HG03196 (cell line): ENCODE results near the gene MEX3D.

Experiments
- ATAC-seq: cut with Tn5 transposase; IDR thresholded peaks from one replicate; pipeline ENCODE4 v1.9.1; 2021; ENCODE audit not compliant: unreplicated experiment

The MEX3D gene

GRCh38 chr19:1574354-1575136 is 6.4 kb upstream of the MEX3D start:
- no peak for ATAC-seq

GRCh38 chr19:1572795-1573194 is 4.7 kb upstream of the MEX3D start:
- ATAC-seq: no peak

- no peak for ATAC-seq
Observed at GRCh38 chr19:1571358-1571757, 3.2 kb upstream of the MEX3D start.

GRCh38 chr19:1570836-1571235 is 2.7 kb upstream of the MEX3D start:
- no peak for ATAC-seq

- no peak for ATAC-seq
Observed at GRCh38 chr19:1569997-1570396, 1.9 kb upstream of the MEX3D start.

GRCh38 chr19:1567848-1568227 is 287 bp downstream of the MEX3D start:
- no peak for ATAC-seq

- ATAC-seq: no peak
Observed at GRCh38 chr19:1567116-1567847, 843 bp downstream of the MEX3D start.

- no peak for ATAC-seq
Observed at GRCh38 chr19:1566392-1567115, 1.6 kb downstream of the MEX3D start.

- ATAC-seq: no peak
Observed at GRCh38 chr19:1563251-1563650, 4.9 kb downstream of the MEX3D start.

GRCh38 chr19:1561236-1561842 is 6.8 kb downstream of the MEX3D start:
- no peak for ATAC-seq

- ATAC-seq: no peak
Observed at GRCh38 chr19:1560286-1560882, 7.7 kb downstream of the MEX3D start.

- ATAC-seq: no peak
Observed at GRCh38 chr19:1558552-1558951, 9.6 kb downstream of the MEX3D start.

- ATAC-seq: no peak
Observed at GRCh38 chr19:1556390-1557070, 11.6 kb downstream of the MEX3D start.

GRCh38 chr19:1555487-1556389 is 12.4 kb downstream of the MEX3D start:
- ATAC-seq: no peak

GRCh38 chr19:1554968-1555367 is 13.2 kb downstream of the MEX3D start:
- no peak for ATAC-seq

- ATAC-seq: no peak
Observed at GRCh38 chr19:1553415-1553814, 14.7 kb downstream of the MEX3D start.

- no peak for ATAC-seq
Observed at GRCh38 chr19:1551068-1552040, 16.8 kb downstream of the MEX3D start.

- ATAC-seq: no peak
Observed at GRCh38 chr19:1549332-1549945, 18.7 kb downstream of the MEX3D start.
